Measurements from ENCODE around the gene LIN37.

LIN37 gene

GRCh38 chr19:35734889-35735288 is 13.5 kb upstream of the LIN37 start:
- H3K27ac ChIP-seq (ENCODE audit: low read length): no peak overlapping the region
- no peak overlapping the region for H2AFZ ChIP-seq (ENCODE audit: low read depth, low read length)
- H3K4me2 ChIP-seq (ENCODE audit: insufficient read depth, low read length): no peak overlapping the region
- H3K4me3 ChIP-seq (ENCODE audit: low read depth in 1 of 2, low read length in 2 of 2): no peak overlapping the region
- ATAC-seq (ENCODE audit: insufficient read depth, low read depth) (no peak), DNase-seq (no peak)
- no peak overlapping the region for H3K9ac ChIP-seq (ENCODE audit: low read depth, low read length)
- TF ChIP-seq CTCF (IDR thresholded peaks at IDR 0.05; ENCODE audit: borderline replicate concordance, extremely low read depth, low read length, poor library complexity, severe bottlenecking) (no peak), EZH2 (IDR thresholded peaks at IDR 0.05; ENCODE audit: borderline replicate concordance, low read depth, low read length, severe bottlenecking) (no peak)
- no peaks in the 10 kb centered on the region for H3K9me3 ChIP-seq (ENCODE audit: insufficient read depth, low read length, severe bottlenecking)
- H3K4me1 ChIP-seq (ENCODE audit: insufficient read depth, low read length): peaks cover 9% of the 10 kb centered on the region
- H3K36me3 ChIP-seq (ENCODE audit: insufficient read depth, low read length): peaks cover 90% of the 10 kb centered on the region
- no peaks in the 10 kb centered on the region for H3K79me2 ChIP-seq (ENCODE audit: insufficient read depth, low read length)
- H4K20me1 ChIP-seq (ENCODE audit: insufficient read depth, low read length): peaks cover 41% of the 10 kb centered on the region
- H3K27me3 ChIP-seq (ENCODE audit: insufficient read depth, low read length, poor library complexity): no peaks in the 10 kb centered on the region

GRCh38 chr19:35736913-35737886 is 11.2 kb upstream of the LIN37 start:
- Histone ChIP-seq H3K9me3 (ENCODE audit: insufficient read depth, low read length, severe bottlenecking) (no peaks in the 10 kb centered on the region), H4K20me1 (ENCODE audit: insufficient read depth, low read length) (peaks cover 26% of the 10 kb centered on the region), H3K4me3 (ENCODE audit: low read depth in 1 of 2, low read length in 2 of 2) (no peak overlapping the region), H3K4me2 (ENCODE audit: insufficient read depth, low read length) (no peak overlapping the region), H2AFZ (ENCODE audit: low read depth, low read length) (no peak overlapping the region), H3K27me3 (ENCODE audit: insufficient read depth, low read length, poor library complexity) (no peaks in the 10 kb centered on the region), H3K4me1 (ENCODE audit: insufficient read depth, low read length) (peaks cover 30% of the 10 kb centered on the region), H3K36me3 (ENCODE audit: insufficient read depth, low read length) (peaks cover 68% of the 10 kb centered on the region), H3K79me2 (ENCODE audit: insufficient read depth, low read length) (no peaks in the 10 kb centered on the region), H3K27ac (ENCODE audit: low read length) (no peak overlapping the region), H3K9ac (ENCODE audit: low read depth, low read length) (no peak overlapping the region)
- ATAC-seq (ENCODE audit: insufficient read depth, low read depth): no peak
- TF ChIP-seq CTCF (IDR thresholded peaks at IDR 0.05; ENCODE audit: borderline replicate concordance, extremely low read depth, low read length, poor library complexity, severe bottlenecking): peak; percentile 42
- TF ChIP-seq EZH2 (IDR thresholded peaks at IDR 0.05; ENCODE audit: borderline replicate concordance, low read depth, low read length, severe bottlenecking): no peak
- DNase-seq: no peak

GRCh38 chr19:35738021-35738886 is 10.1 kb upstream of the LIN37 start:
- peaks cover 36% of the 10 kb centered on the region for H3K4me1 ChIP-seq (ENCODE audit: insufficient read depth, low read length)
- no peak for DNase-seq
- peaks cover 19% of the 10 kb centered on the region; the same call in 1 of the 2 replicates for H4K20me1 ChIP-seq (ENCODE audit: insufficient read depth, low read length)
- no peaks in the 10 kb centered on the region for H3K27me3 ChIP-seq (ENCODE audit: insufficient read depth, low read length, poor library complexity)
- H3K27ac ChIP-seq (ENCODE audit: low read length): no peak overlapping the region
- no peak overlapping the region for H2AFZ ChIP-seq (ENCODE audit: low read depth, low read length)
- H3K4me2 ChIP-seq (ENCODE audit: insufficient read depth, low read length): no peak overlapping the region
- ATAC-seq (ENCODE audit: insufficient read depth, low read depth): no peak
- H3K4me3 ChIP-seq (ENCODE audit: low read depth in 1 of 2, low read length in 2 of 2): no peak overlapping the region
- TF ChIP-seq CTCF (IDR thresholded peaks at IDR 0.05; ENCODE audit: borderline replicate concordance, extremely low read depth, low read length, poor library complexity, severe bottlenecking): no peak
- TF ChIP-seq EZH2 (IDR thresholded peaks at IDR 0.05; ENCODE audit: borderline replicate concordance, low read depth, low read length, severe bottlenecking): no peak
- peaks cover 64% of the 10 kb centered on the region for H3K36me3 ChIP-seq (ENCODE audit: insufficient read depth, low read length)
- H3K79me2 ChIP-seq (ENCODE audit: insufficient read depth, low read length): no peaks in the 10 kb centered on the region
- H3K9me3 ChIP-seq (ENCODE audit: insufficient read depth, low read length, severe bottlenecking): no peaks in the 10 kb centered on the region
- no peak overlapping the region for H3K9ac ChIP-seq (ENCODE audit: low read depth, low read length)
